CD14-positive monocyte (primary cell): Measurements from ENCODE around the gene ZDHHC14. TPM values are rescaled to one million over a fixed set of nuclear protein-coding genes. Genes with fewer than 3 reads are reported as not detected.

Experiments
- DNase-seq, 3 donors: peaks; one replicate each; pipeline ENCODE4 v3.0.0-alpha.2; 2011 to 2022
- H2AFZ ChIP-seq: 2 replicates; pipeline ENCODE4 v1.6.0; 2012; ENCODE audit warnings: mild to moderate bottlenecking, low read depth, low read length, inconsistent platforms; ENCODE audit not compliant: insufficient read depth, poor library complexity, severe bottlenecking
- H3K27ac ChIP-seq, 2 donors: 1 replicate in 1 of 2; 2 replicates in 1 of 2; pipeline ENCODE4 v1.5.1; 2012 to 2013; ENCODE audit warnings: low read length in 2 of 2, control low read depth in 1 of 2, inconsistent platforms in 1 of 2, low read depth in 1 of 2, mild to moderate bottlenecking in 1 of 2
- H3K27me3 ChIP-seq, 2 donors: one replicate each; pipeline versions ENCODE4 v1.6.0 to v1.6.1; 2011 to 2013; ENCODE audit warnings: low read length in 2 of 2; ENCODE audit not compliant: control insufficient read depth in 2 of 2, insufficient read depth in 2 of 2
- H3K36me3 ChIP-seq, 2 donors: replicated peaks in 1 of 2; 1 replicate in 1 of 2; 2 replicates in 1 of 2; pipeline versions ENCODE4 v1.5.1 to v1.6.1; 2012 to 2013; ENCODE audit warnings: low read length in 2 of 2, control low read depth in 1 of 2, inconsistent platforms in 1 of 2, mild to moderate bottlenecking in 1 of 2; ENCODE audit not compliant: insufficient read depth in 2 of 2, control insufficient read depth in 1 of 2
- H3K4me1 ChIP-seq, 2 donors: 1 replicate in 1 of 2; 2 replicates in 1 of 2; pipeline versions ENCODE4 v1.5.1 to v1.6.1; 2012 to 2013; ENCODE audit warnings: low read length in 2 of 2, control low read depth in 1 of 2, inconsistent platforms in 1 of 2, mild to moderate bottlenecking in 1 of 2, moderate library complexity in 1 of 2; ENCODE audit not compliant: insufficient read depth in 2 of 2, control insufficient read depth in 1 of 2
- H3K4me2 ChIP-seq: replicated peaks from 2 replicates; pipeline ENCODE3; 2012; ENCODE audit warnings: low read length, moderate library complexity, mild to moderate bottlenecking; ENCODE audit not compliant: poor library complexity, severe bottlenecking; ENCODE audit errors: extremely low read depth
- H3K4me3 ChIP-seq, 3 experiments: fragments of 200-600 bp in 1 of 3; sonication (generic) in 1 of 3; replicated peaks in 1 of 3; 1 replicate in 2 of 3; 2 replicates in 1 of 3; pipeline ENCODE4 v1.5.1; 2011 to 2013; ENCODE audit warnings: low read length in 3 of 3, mild to moderate bottlenecking in 3 of 3, control low read depth in 2 of 3, low read depth in 2 of 3, inconsistent platforms in 1 of 3, moderate library complexity in 1 of 3
- H3K79me2 ChIP-seq: 2 replicates; pipeline ENCODE4 v1.6.0; 2012; ENCODE audit warnings: mild to moderate bottlenecking, control low read depth, inconsistent platforms, low read length, moderate library complexity; ENCODE audit not compliant: insufficient read depth
- H3K9ac ChIP-seq: 2 replicates; pipeline ENCODE4 v1.6.0; 2017; ENCODE audit warnings: low read length, mild to moderate bottlenecking; ENCODE audit not compliant: insufficient read depth, poor library complexity, severe bottlenecking
- H3K9me3 ChIP-seq, 2 donors: replicated peaks in 1 of 2; 1 replicate in 1 of 2; 2 replicates in 1 of 2; pipeline versions ENCODE4 v1.5.1 to v1.6.1; 2012 to 2013; ENCODE audit warnings: low read length in 2 of 2, control low read depth in 1 of 2; ENCODE audit not compliant: control insufficient read depth in 1 of 2, insufficient read depth in 1 of 2
- H4K20me1 ChIP-seq: 2 replicates; pipeline ENCODE4 v1.6.0; 2012; ENCODE audit warnings: mild to moderate bottlenecking, low read length, control low read depth, moderate library complexity; ENCODE audit not compliant: insufficient read depth
- H3K27ac Mint-ChIP-seq, 7 donors: one replicate each; pipeline ENCODE4 v1.8.0; 2020; ENCODE audit warnings: mild to moderate bottlenecking in 7 of 7, mixed read lengths in 7 of 7, moderate library complexity in 6 of 7, inconsistent platforms in 2 of 7
- H3K27me3 Mint-ChIP-seq, 3 donors: one replicate each; pipeline ENCODE4 v1.8.0; 2021 to 2022; ENCODE audit warnings: low read depth in 3 of 3, mild to moderate bottlenecking in 3 of 3, mixed read lengths in 3 of 3, moderate library complexity in 3 of 3, inconsistent platforms in 1 of 3
- H3K36me3 Mint-ChIP-seq, 2 donors: one replicate each; pipeline ENCODE4 v1.8.0; 2020; ENCODE audit warnings: mixed read lengths in 2 of 2, inconsistent platforms in 1 of 2, mild to moderate bottlenecking in 1 of 2
- H3K4me1 Mint-ChIP-seq: one replicate; pipeline ENCODE4 v1.8.0; 2020; ENCODE audit warnings: mild to moderate bottlenecking, mixed read lengths
- H3K4me3 Mint-ChIP-seq, 2 donors: one replicate each; pipeline ENCODE4 v1.8.0; 2020; ENCODE audit warnings: mild to moderate bottlenecking in 2 of 2, mixed read lengths in 2 of 2, moderate library complexity in 1 of 2
- H3K9me3 Mint-ChIP-seq, 7 donors: one replicate each; pipeline ENCODE4 v1.8.0; 2020 to 2022; ENCODE audit warnings: mixed read lengths in 7 of 7, mild to moderate bottlenecking in 6 of 7, moderate library complexity in 6 of 7, inconsistent platforms in 2 of 7
- CTCF ChIP-seq: fragments of 200-600 bp; IDR thresholded peaks from one replicate; pipeline ENCODE4 v1.8.0; 2022; ENCODE audit warnings: antibody characterized with exemption, mild to moderate bottlenecking
- WGBS: methylation state at CpG from one replicate; pipeline ENCODE4 v1.1.5; 2013; ENCODE audit warnings: missing lambda C conversion rate; ENCODE audit not compliant: insufficient coverage; 5-methylcytosine and 5-hydroxymethylcytosine counted together
- intact Hi-C, 2 donors: fragments of 100-400 bp; cut with micrococcal nuclease; formaldehyde crosslinking; loops; one replicate each; pipeline versions ENCODE4 v1.15.0 to v1.15.1; 2023
- polyA plus RNA-seq, 3 donors: library from polyadenylated mRNA; depleted of rRNA in 1 of 3; unstranded in 2 of 3; stranded (reverse) in 1 of 3; fragments of 300-500 nt in 2 of 3; fragments of >200 nt in 1 of 3; fragmentation: Illumina TruSeq in 2 of 3; gene quantifications; 1 replicate in 2 of 3; 2 replicates in 1 of 3; pipeline ENCODE4 v1.2.3, GENCODE V29; 2012 to 2021

ZDHHC14 gene
- polyA plus RNA-seq, 3 donors = 0.30 to 1.7 (median 0.93) TPM

- intact Hi-C loops = no loop called here
- Mint-ChIP-seq H3K27ac (no peak overlapping the region), H3K9me3 (peaks cover 7 to 33% (median 30%) of the 10 kb centered on the region in 7 donors)
Observed at GRCh38 chr6:157586476-157587126, 205.6 kb downstream of the ZDHHC14 start.

More at GRCh38 chr6:157586476-157587126, 205.6 kb downstream of the ZDHHC14 start:
- H3K27ac ChIP-seq = no peak overlapping the region
- no peak overlapping the region for H3K4me3 Mint-ChIP-seq
- H3K36me3 Mint-ChIP-seq = peaks cover 3 to 4% of the 10 kb centered on the region in 2 donors
- peaks cover 23 to 37% of the 10 kb centered on the region in 2 donors for H3K9me3 ChIP-seq
- no peak overlapping the region for H2AFZ ChIP-seq
- no peak overlapping the region for H3K9ac ChIP-seq
- no peaks in the 10 kb centered on the region for H4K20me1 ChIP-seq
- H3K27me3 Mint-ChIP-seq = no peaks in the 10 kb centered on the region
- DNase-seq = no peak
- H3K4me1 Mint-ChIP-seq = no peaks in the 10 kb centered on the region
- no peaks in the 10 kb centered on the region for H3K36me3 ChIP-seq
- 100% methylated on average over 2 of the region's 8 CpGs for WGBS
- no peaks in the 10 kb centered on the region for H3K79me2 ChIP-seq
- no peaks in the 10 kb centered on the region for H3K4me1 ChIP-seq
- H3K4me3 ChIP-seq = no peak overlapping the region
- no peaks in the 10 kb centered on the region for H3K27me3 ChIP-seq
- H3K4me2 ChIP-seq = no peak overlapping the region
- TF ChIP-seq CTCF = no peak
